Heart left ventricle (tissue), 16 donors: ENCODE data around the gene SV2B. TPM values are rescaled to one million over a fixed set of nuclear protein-coding genes. Genes with fewer than 3 reads are reported as not detected.

Experiments
- ATAC-seq, 4 donors: fragments of 200-7000 bp; cut with Tn5 transposase; one replicate each; pipeline ENCODE4 v1.9.1; 2020 to 2022; ENCODE audit warnings: moderate library complexity in 4 of 4, mild to moderate bottlenecking in 3 of 4, moderate number of reproducible peaks in 1 of 4
- DNase-seq, 5 donors: peaks; one replicate each; pipeline ENCODE4 v3.0.0-alpha.2; 2020
- H3K27ac ChIP-seq, 12 donors: fragments of 200-600 bp; sonication (generic) in 4 of 12; one replicate each; pipeline versions ENCODE4 v1.5.0 to v1.8.0; 2016 to 2022; ENCODE audit warnings: mild to moderate bottlenecking in 2 of 12
- H3K27me3 ChIP-seq, 9 donors: fragments of 200-600 bp; sonication (generic) in 2 of 9; one replicate each; pipeline versions ENCODE4 v1.5.1 to v1.8.0; 2016 to 2022; ENCODE audit warnings: mild to moderate bottlenecking in 3 of 9
- H3K36me3 ChIP-seq, 9 donors: fragments of 200-600 bp; sonication (generic) in 2 of 9; one replicate each; pipeline versions ENCODE4 v1.5.0 to v1.8.0; 2018 to 2022; ENCODE audit warnings: mild to moderate bottlenecking in 2 of 9
- H3K4me1 ChIP-seq, 12 donors: fragments of 200-600 bp; sonication (generic) in 4 of 12; one replicate each; pipeline versions ENCODE4 v1.5.0 to v1.8.0; 2016 to 2022; ENCODE audit warnings: mild to moderate bottlenecking in 3 of 12
- H3K4me3 ChIP-seq, 12 donors: fragments of 200-600 bp; sonication (generic) in 4 of 12; one replicate each; pipeline versions ENCODE4 v1.5.0 to v1.8.0; 2017 to 2022; ENCODE audit warnings: mild to moderate bottlenecking in 9 of 12, moderate library complexity in 4 of 12
- H3K9me3 ChIP-seq, 12 donors: fragments of 200-600 bp; sonication (generic) in 4 of 12; one replicate each; pipeline versions ENCODE4 v1.5.0 to v1.8.0; 2016 to 2022; ENCODE audit warnings: mild to moderate bottlenecking in 1 of 12
- CTCF ChIP-seq, 12 donors: fragments of 200-600 bp; sonication (generic) in 4 of 12; IDR thresholded peaks; one replicate each; pipeline versions ENCODE4 v1.5.0 to v1.8.0; 2018 to 2022; ENCODE audit warnings: antibody characterized with exemption in 12 of 12, mild to moderate bottlenecking in 5 of 12
- POLR2A ChIP-seq, 2 donors: fragments of 450-650 bp; IDR thresholded peaks; one replicate each; pipeline ENCODE4 v1.6.1; 2017; ENCODE audit warnings: antibody characterized with exemption in 2 of 2, mild to moderate bottlenecking in 2 of 2, moderate library complexity in 2 of 2
- WGBS, 4 donors: extraction: QIAGEN DNeasy Blood & Tissue Kit in 2 of 4; methylation state at CpG; one replicate each; pipeline versions ENCODE4 v1.1.5 to v1.1.7; 2013 to 2018; 5-methylcytosine and 5-hydroxymethylcytosine counted together
- intact Hi-C, 10 donors: fragments of 100-400 bp; cut with DNase I; formaldehyde crosslinking; loops; one replicate each; pipeline versions ENCODE4 v1.11.1 to v1.14.2; 2022
- polyA plus RNA-seq, 2 donors: library from polyadenylated mRNA; stranded (reverse); fragments of 200-250 nt; gene quantifications; one replicate each; pipeline ENCODE4 v1.2.3, GENCODE V29; 2013
- total RNA-seq, 9 donors: library from RNA; depleted of rRNA in 2 of 9; stranded (reverse); fragments of >200 nt in 2 of 9; fragmentation: NEBNext Ultra II Directional in 3 of 9; extraction: Animal tissue kit (Norgen Biotek cat#: 25700) in 3 of 9; gene quantifications; one replicate each; pipeline versions ENCODE4 v1.1.0 to v1.2.4, GENCODE V29; 2016 to 2023
- donor health status: ischemic (EF 13 %, LVEDD 7.1; RV severe dilation, severe dysfunction).
- donor health status: healthy with polysubstance abuse.
- donor health status: DM: no; HTN: yes; CAD: no.
- donor health status: DM: no; HTN: no; CAD: no.
- donor health status: ischemic (EF 25% LVEDD 6.9; RV normal size, moderate dysfunction).
- donor health status: ischemic (EF 25% LVEDD 5.7; RV mildly dilated, moderate dysfunction).
- donor health status: healthy.
- donor health status: DM: yes; HTN: yes; CAD: no.
- donor health status: ischemic (EF 35%, LVEDD 5.7; RV mildly dilated, moderate dysfunction).
- donor health status: nonischemic (EF 11% LVEDD 7.7; RV severe dilation, severe dysfunction).
- donor health status: DM: yes; HTN: yes; CAD: no.
- donor health status: PGD.
- donor health status: ischemic (EF 29% LVEDD 5.4; RV normal size, mild dysfunction).
- donor health status: nonischemic (EF 23%, LVEDD 6.1; RV moderate dilation, normal function).

The SV2B gene
- total and polyA plus RNA-seq, 11 donors, result 0.42 to 23.5 (median 1.9) TPM

GRCh38 chr15:91132079-91132478, 32.0 kb downstream of the SV2B start:
- Histone ChIP-seq H3K4me3 (no peak overlapping the region), H3K27ac (no peak overlapping the region), H3K36me3 (no peaks in the 10 kb centered on the region), H3K27me3 (peaks cover 0 to 8% (median 0%) of the 10 kb centered on the region in 9 donors), H3K9me3 (no peaks in the 10 kb centered on the region), H3K4me1 (peaks cover 0 to 4% (median 0%) of the 10 kb centered on the region in 12 donors)
- 88 to 93% (median 92%) methylated on average over 7 of the region's 7 CpGs for WGBS, 4 donors
- TF ChIP-seq CTCF (IDR thresholded peaks at IDR 0.05), result no peak
- no peak for TF ChIP-seq POLR2A (IDR thresholded peaks at IDR 0.05)
- intact Hi-C loops, result no loop called here
- DNase-seq (no peak), ATAC-seq (no peak)

- Histone ChIP-seq H3K4me1 (no peaks in the 10 kb centered on the region), H3K4me3 (no peak overlapping the region), H3K27ac (no peak overlapping the region), H3K36me3 (no peaks in the 10 kb centered on the region), H3K27me3 (peaks cover 0 to 6% (median 0%) of the 10 kb centered on the region in 9 donors), H3K9me3 (peaks cover 0 to 8% (median 0%) of the 10 kb centered on the region in 12 donors)
- ATAC-seq (no peak), DNase-seq (no peak)
- 86 to 87% (median 87%) methylated on average over 8 of the region's 8 CpGs for whole genome bisulfite sequencing, 4 donors
- TF ChIP-seq POLR2A (IDR thresholded peaks at IDR 0.05) (no peak), CTCF (IDR thresholded peaks at IDR 0.05) (no peak)
- intact Hi-C loops, result no loop called here
Observed at GRCh38 chr15:91133511-91133910, 33.5 kb downstream of the SV2B start.

GRCh38 chr15:91135201-91136130, 35.4 kb downstream of the SV2B start:
- WGBS, 4 donors, result 81 to 89% (median 87%) methylated on average over 10 of the region's 10 CpGs
- peaks cover 0 to 3% (median 0%) of the 10 kb centered on the region in 9 donors for H3K27me3 ChIP-seq
- no peak overlapping the region for H3K4me3 ChIP-seq
- no peak overlapping the region for H3K27ac ChIP-seq
- no peak for TF ChIP-seq POLR2A (IDR thresholded peaks at IDR 0.05)
- TF ChIP-seq CTCF (IDR thresholded peaks at IDR 0.05), result no peak
- H3K36me3 ChIP-seq, result no peaks in the 10 kb centered on the region
- H3K4me1 ChIP-seq, result no peaks in the 10 kb centered on the region
- H3K9me3 ChIP-seq, result peaks cover 0 to 11% (median 0%) of the 10 kb centered on the region in 12 donors
- intact Hi-C loops, result loop anchor here in 1 of 10 donors (5.0 kb wide), 1 partner anchor 68 kb away; no protein-coding TSS in a partner anchor
- no peak for ATAC-seq
- no peak for DNase-seq

GRCh38 chr15:91136386-91136923, 36.4 kb downstream of the SV2B start:
- TF ChIP-seq CTCF (IDR thresholded peaks at IDR 0.05) (no peak), POLR2A (IDR thresholded peaks at IDR 0.05) (no peak)
- Histone ChIP-seq H3K27ac (no peak overlapping the region), H3K27me3 (peaks cover 0 to 3% (median 0%) of the 10 kb centered on the region in 9 donors), H3K36me3 (no peaks in the 10 kb centered on the region), H3K9me3 (peaks cover 0 to 11% (median 0%) of the 10 kb centered on the region in 12 donors), H3K4me1 (no peaks in the 10 kb centered on the region), H3K4me3 (no peak overlapping the region)
- intact Hi-C loops, result loop anchor here in 1 of 10 donors (5.0 kb wide), 1 partner anchor 69 kb away; no protein-coding TSS in a partner anchor
- 78 to 83% (median 79%) methylated on average over 9 of the region's 9 CpGs for WGBS, 4 donors
- ATAC-seq (no peak), DNase-seq (no peak)
